Fibroblast of lung (primary cell): ENCODE results near the gene TBC1D5. TPM values are rescaled to one million over a fixed set of nuclear protein-coding genes. Genes with fewer than 3 reads are reported as not detected.
A peak's percentile ranks its signal among the peaks of the same experiment; 100 is the strongest.

ENCODE experiments used
- DNase-seq, 2 donors: peaks; one replicate each; pipeline versions ENCODE4 v3.0.0 to v3.0.0-alpha.2; 2010; ENCODE audit warnings: low read depth in 2 of 2
- H2AFZ ChIP-seq: 2 replicates; pipeline ENCODE4 v1.5.1; 2012; ENCODE audit warnings: low read length, control low read depth, inconsistent platforms
- H3K27ac ChIP-seq: 2 replicates; pipeline ENCODE4 v1.5.1; 2011; ENCODE audit warnings: low read length, control low read depth; ENCODE audit not compliant: insufficient read depth
- H3K27me3 ChIP-seq: 2 replicates; pipeline ENCODE4 v1.5.1; 2011; ENCODE audit warnings: mild to moderate bottlenecking, low read length; ENCODE audit not compliant: control insufficient read depth, insufficient read depth
- H3K36me3 ChIP-seq: 2 replicates; pipeline ENCODE4 v1.5.1; 2011; ENCODE audit warnings: low read length; ENCODE audit not compliant: control insufficient read depth, insufficient read depth
- H3K4me1 ChIP-seq: 2 replicates; pipeline ENCODE4 v1.5.1; 2011; ENCODE audit warnings: low read length; ENCODE audit not compliant: control insufficient read depth, insufficient read depth; ENCODE audit errors: extremely low read depth
- H3K4me2 ChIP-seq: 2 replicates; pipeline ENCODE4 v1.5.1; 2011; ENCODE audit warnings: low read length, control low read depth; ENCODE audit not compliant: insufficient read depth; ENCODE audit errors: extremely low read depth
- H3K4me3 ChIP-seq, 4 experiments: fragments of 200-600 bp in 1 of 4; sonication (generic) in 1 of 4; replicated peaks in 1 of 4; 2 replicates each; pipeline ENCODE4 v1.5.1; 2011 to 2016; ENCODE audit warnings: low read length in 4 of 4, low read depth in 3 of 4, mild to moderate bottlenecking in 3 of 4, control low read depth in 2 of 4, inconsistent platforms in 1 of 4, mixed read lengths in 1 of 4; ENCODE audit not compliant: insufficient read depth in 1 of 4; ENCODE audit errors: control extremely low read depth in 1 of 4
- H3K79me2 ChIP-seq: 2 replicates; pipeline ENCODE4 v1.5.1; 2012; ENCODE audit warnings: mild to moderate bottlenecking, low read length, inconsistent platforms; ENCODE audit not compliant: control insufficient read depth, insufficient read depth
- H3K9ac ChIP-seq: 2 replicates; pipeline ENCODE4 v1.5.1; 2011; ENCODE audit warnings: mild to moderate bottlenecking, low read length, control low read depth; ENCODE audit not compliant: insufficient read depth
- H3K9me3 ChIP-seq: 2 replicates; pipeline ENCODE4 v1.5.1; 2012; ENCODE audit warnings: low read depth, low read length; ENCODE audit not compliant: control insufficient read depth, insufficient read depth
- H4K20me1 ChIP-seq: 2 replicates; pipeline ENCODE4 v1.5.1; 2011; ENCODE audit warnings: low read length; ENCODE audit not compliant: control insufficient read depth, insufficient read depth; ENCODE audit errors: extremely low read depth
- EZH2 ChIP-seq: IDR thresholded peaks from 2 replicates; pipeline ENCODE4 v1.5.1; 2012; ENCODE audit warnings: low read length, control low read depth, mild to moderate bottlenecking; ENCODE audit errors: missing control alignments
- polyA plus RNA-seq, 2 donors: library from polyadenylated mRNA; depleted of rRNA in 1 of 2; stranded (reverse) in 1 of 2; unstranded in 1 of 2; fragments of >200 nt; gene quantifications; 2 replicates each; pipeline ENCODE4 v1.2.1, GENCODE V29; 2011 to 2012; ENCODE audit warnings: missing spikeins in 1 of 2
- total RNA-seq: library from RNA; depleted of rRNA; stranded (reverse); fragments of >200 nt; gene quantifications from 2 replicates; pipeline ENCODE4 v1.2.1, GENCODE V29; 2014
- TF ChIP-seq, protein P1 (sequence below), 2 donors: IDR thresholded peaks in 1 of 2; conservative IDR thresholded peaks in 1 of 2; 1 replicate in 1 of 2; 2 replicates in 1 of 2; pipeline ENCODE4 v1.5.1; 2011 to 2012; ENCODE audit warnings: low read length in 2 of 2, control low read depth in 1 of 2, inconsistent platforms in 1 of 2, low read depth in 1 of 2, mild to moderate bottlenecking in 1 of 2

TBC1D5 gene
- total and polyA plus RNA-seq, 2 donors (not counting 1 experiment from before 2014, with no cell fraction given): 43.6 to 129 TPM

DNA sequence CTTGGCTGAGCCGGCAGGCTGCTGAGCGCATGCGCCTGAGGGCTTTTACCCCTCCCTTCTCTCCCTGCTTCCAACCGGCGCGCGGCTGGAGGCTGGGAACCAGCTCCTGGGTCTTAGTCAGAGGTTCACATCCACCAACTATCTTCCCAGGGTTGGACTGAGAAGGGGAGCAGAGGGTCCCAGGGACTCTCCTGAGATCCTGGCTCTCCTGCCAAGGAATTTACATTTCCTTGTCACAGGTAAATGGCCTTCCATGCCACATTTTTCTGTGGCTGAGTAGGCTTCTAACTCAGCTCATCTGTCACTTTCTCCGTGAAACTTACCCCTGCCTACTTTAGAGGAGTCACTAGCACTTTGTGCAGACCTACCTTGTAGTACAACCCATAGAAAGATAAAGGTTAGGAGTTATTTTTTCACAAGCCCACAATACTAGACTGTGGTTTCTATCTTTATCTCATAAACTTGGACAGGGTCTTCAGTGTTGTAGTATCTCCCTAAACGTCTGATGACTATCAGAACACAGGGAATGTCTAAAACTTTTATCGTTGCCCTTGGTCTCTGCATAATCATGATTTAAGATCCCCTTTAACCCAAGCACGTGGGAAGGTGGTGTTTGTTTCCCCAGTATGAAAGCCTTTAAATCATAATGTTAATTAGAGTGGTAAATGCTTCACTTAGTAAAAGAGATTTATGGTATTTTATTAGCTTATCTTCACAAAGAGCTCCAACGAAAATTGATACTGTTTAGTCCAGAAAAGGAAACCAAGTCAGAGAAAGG, 638 bp upstream of the TBC1D5 start:
- Histone ChIP-seq H3K9ac (peak overlapping the region; percentile 43), H3K4me3 (peak overlapping the region; percentile 67 to 81 (median 76)), H3K36me3 (no peaks in the 10 kb centered on the region), H2AFZ (peak overlapping the region; percentile 97), H3K4me1 (peaks cover 6% of the 10 kb centered on the region), H3K79me2 (peaks cover 25% of the 10 kb centered on the region), H3K9me3 (no peaks in the 10 kb centered on the region), H3K27ac (peak overlapping the region; percentile 89), H4K20me1 (no peaks in the 10 kb centered on the region), H3K4me2 (peak overlapping the region; percentile 81), H3K27me3 (no peaks in the 10 kb centered on the region)
- TF ChIP-seq EZH2: no peak
- TF ChIP-seq, protein P1, sequence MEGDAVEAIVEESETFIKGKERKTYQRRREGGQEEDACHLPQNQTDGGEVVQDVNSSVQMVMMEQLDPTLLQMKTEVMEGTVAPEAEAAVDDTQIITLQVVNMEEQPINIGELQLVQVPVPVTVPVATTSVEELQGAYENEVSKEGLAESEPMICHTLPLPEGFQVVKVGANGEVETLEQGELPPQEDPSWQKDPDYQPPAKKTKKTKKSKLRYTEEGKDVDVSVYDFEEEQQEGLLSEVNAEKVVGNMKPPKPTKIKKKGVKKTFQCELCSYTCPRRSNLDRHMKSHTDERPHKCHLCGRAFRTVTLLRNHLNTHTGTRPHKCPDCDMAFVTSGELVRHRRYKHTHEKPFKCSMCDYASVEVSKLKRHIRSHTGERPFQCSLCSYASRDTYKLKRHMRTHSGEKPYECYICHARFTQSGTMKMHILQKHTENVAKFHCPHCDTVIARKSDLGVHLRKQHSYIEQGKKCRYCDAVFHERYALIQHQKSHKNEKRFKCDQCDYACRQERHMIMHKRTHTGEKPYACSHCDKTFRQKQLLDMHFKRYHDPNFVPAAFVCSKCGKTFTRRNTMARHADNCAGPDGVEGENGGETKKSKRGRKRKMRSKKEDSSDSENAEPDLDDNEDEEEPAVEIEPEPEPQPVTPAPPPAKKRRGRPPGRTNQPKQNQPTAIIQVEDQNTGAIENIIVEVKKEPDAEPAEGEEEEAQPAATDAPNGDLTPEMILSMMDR (conservative IDR thresholded peaks at IDR 0.05 in 1 of 2, IDR thresholded peaks at IDR 0.05 in 1 of 2; ENCODE audit: low read depth in 1 of 2, low read length in 2 of 2): no peak
- no peak for DNase-seq

DNA sequence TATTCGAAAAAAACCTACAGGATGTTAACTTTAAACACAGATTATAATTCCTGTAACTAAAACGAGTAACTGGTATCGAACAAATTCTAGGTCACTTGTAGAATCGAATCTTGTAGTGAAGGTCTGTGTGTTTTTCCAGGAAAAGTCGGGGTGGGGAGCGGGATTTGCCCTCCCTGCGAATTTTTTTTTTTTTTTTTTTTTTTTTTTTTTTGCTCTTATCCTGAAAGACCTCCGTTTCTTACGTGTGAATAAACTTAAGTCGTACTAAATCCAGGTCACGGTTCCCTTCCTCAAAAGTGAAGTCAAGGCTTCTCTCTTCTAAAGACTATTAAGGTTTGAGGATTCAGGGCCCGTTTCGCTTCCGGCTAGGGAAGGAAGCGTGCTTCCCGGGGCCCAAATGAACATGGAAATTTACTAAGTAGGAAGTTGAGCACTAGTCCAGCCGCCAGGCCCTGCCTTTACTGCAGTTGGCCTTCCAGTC, 770 bp downstream of the TBC1D5 start:
- Histone ChIP-seq H3K27me3 (no peaks in the 10 kb centered on the region), H3K79me2 (peaks cover 30% of the 10 kb centered on the region), H3K9ac (peak overlapping the region; percentile 86), H2AFZ (peak overlapping the region; percentile 86), H3K4me2 (peak overlapping the region; percentile 92), H3K36me3 (no peaks in the 10 kb centered on the region), H3K4me3 (peak overlapping the region; percentile 73 to 89 (median 80)), H3K9me3 (no peaks in the 10 kb centered on the region), H4K20me1 (no peaks in the 10 kb centered on the region), H3K4me1 (peaks cover 6% of the 10 kb centered on the region), H3K27ac (peak overlapping the region; percentile 89)
- peak in 1 of 2 donors; percentile 73 for DNase-seq
- TF ChIP-seq, protein P1 (conservative IDR thresholded peaks at IDR 0.05 in 1 of 2, IDR thresholded peaks at IDR 0.05 in 1 of 2; ENCODE audit: low read depth in 1 of 2, low read length in 2 of 2): no peak
- TF ChIP-seq EZH2: no peak

DNA sequence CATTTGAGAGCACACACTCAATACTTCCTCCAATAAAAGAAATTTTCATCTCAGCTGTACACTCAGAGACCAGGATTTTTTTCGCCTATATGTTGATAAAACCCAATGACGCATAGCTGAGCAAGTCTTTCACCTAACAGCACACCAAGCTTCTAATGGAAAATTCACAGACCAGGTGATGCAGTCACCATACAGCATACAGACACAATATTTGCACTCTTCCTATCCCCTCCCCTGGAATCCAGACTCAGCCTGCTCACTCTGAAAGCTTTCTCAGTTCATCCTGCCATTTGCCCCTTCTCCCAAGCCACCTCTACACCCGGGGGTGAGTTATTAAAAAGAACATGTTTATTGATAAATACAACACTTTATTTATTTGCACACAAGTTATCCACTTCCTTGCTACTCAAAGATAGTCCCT, 1.7 kb downstream of the TBC1D5 start:
- H3K36me3 ChIP-seq: no peaks in the 10 kb centered on the region
- peak overlapping the region; percentile 22 for H3K27ac ChIP-seq

More for the DNA sequence above, 1.7 kb downstream of the TBC1D5 start:
- Histone ChIP-seq H3K9ac (no peak overlapping the region), H2AFZ (peak overlapping the region; percentile 47), H4K20me1 (no peaks in the 10 kb centered on the region), H3K4me1 (peaks cover 6% of the 10 kb centered on the region), H3K9me3 (no peaks in the 10 kb centered on the region), H3K4me3 (peak overlapping the region; percentile 73 to 89 (median 80)), H3K79me2 (peaks cover 32% of the 10 kb centered on the region), H3K27me3 (no peaks in the 10 kb centered on the region), H3K4me2 (peak overlapping the region; percentile 92)
- peak; percentile 52 to 77 for DNase-seq
- TF ChIP-seq, protein P1 (conservative IDR thresholded peaks at IDR 0.05 in 1 of 2, IDR thresholded peaks at IDR 0.05 in 1 of 2; ENCODE audit: low read depth in 1 of 2, low read length in 2 of 2): no peak
- no peak for TF ChIP-seq EZH2
